A549 (cell line): ENCODE data around the gene PI4KA. TPM values are rescaled to one million over a fixed set of nuclear protein-coding genes. Genes with fewer than 3 reads are reported as not detected.
"Not testable (repeated sequence)": the region's sequence is repeated elsewhere in the genome, so short reads cannot be mapped to it uniquely, and the experiment has no call there.

Source experiments
- ATAC-seq, 2 experiments: fragments of 200-7000 bp in 1 of 2; fragments of >200 bp in 1 of 2; cut with Nextera tagmentation in 1 of 2; cut with Tn5 transposase in 1 of 2; 3 replicates each; pipeline versions ENCODE4 v1.8.0 to v1.9.1; 2018 to 2020; ENCODE audit warnings: mild to moderate bottlenecking in 1 of 2, moderate library complexity in 1 of 2
- CTCF ChIA-PET: fragments of 300-600 bp; sonication (Branson Sonifier 250); formaldehyde crosslinking; extraction: SDS; loops from one replicate; lab custom pipeline; 2021; ENCODE audit warnings: antibody characterized with exemption, inconsistent platforms; lab: Yijun Ruan, JAX
- POLR2A ChIA-PET: fragments of 350-600 bp; formaldehyde crosslinking; extraction: SDS; loops from one replicate; lab custom pipeline; 2021; ENCODE audit warnings: antibody characterized with exemption, inconsistent platforms; lab: Yijun Ruan, JAX
- DNase-seq, 2 experiments: peaks; one replicate each; pipeline versions ENCODE4 v3.0.0 to v3.0.0-alpha.2; 2011 to 2016; ENCODE audit warnings: low read depth in 1 of 2, low spot score in 1 of 2
- FAIRE-seq: peaks from 2 replicates; lab custom pipeline; 2011; peaks lifted over from hg19 to GRCh38; lab: Jason Lieb, UNC
- H3K27ac ChIP-seq, 2 experiments: fragments of >200 bp; sonication (Bioruptor Twin); formaldehyde crosslinking; 3 replicates each; pipeline ENCODE4 v1.5.1; 2016 to 2017
- H3K4me1 ChIP-seq: fragments of >200 bp; sonication (Bioruptor Twin); formaldehyde crosslinking; 3 replicates; pipeline ENCODE4 v1.6.1; 2016
- H3K4me2 ChIP-seq: fragments of >200 bp; sonication (Bioruptor Twin); formaldehyde crosslinking; 3 replicates; pipeline ENCODE4 v1.6.1; 2016
- H3K4me3 ChIP-seq: fragments of >200 bp; sonication (Bioruptor Twin); formaldehyde crosslinking; 3 replicates; pipeline ENCODE4 v1.5.1; 2016
- H3K9me3 ChIP-seq: fragments of >200 bp; sonication (Bioruptor Twin); formaldehyde crosslinking; 3 replicates; pipeline ENCODE4 v1.6.1; 2016
- CBX8 ChIP-seq: fragments of 200-600 bp; sonication (generic); IDR thresholded peaks from 2 replicates; pipeline ENCODE4 v1.6.1; 2016
- ESRRA ChIP-seq: fragments of 150-350 bp; IDR thresholded peaks from 2 replicates; pipeline ENCODE4 v1.6.1; 2014; ENCODE audit warnings: mild to moderate bottlenecking, low read length, borderline replicate concordance
- HDAC2 ChIP-seq: fragments of 200-600 bp; sonication (generic); IDR thresholded peaks from 2 replicates; pipeline ENCODE4 v1.6.1; 2016
- HES2 ChIP-seq: fragments of >200 bp; sonication (Bioruptor Twin); formaldehyde crosslinking; IDR thresholded peaks from 2 replicates; pipeline ENCODE4 v1.6.1; 2016
- ZC3H11A ChIP-seq: fragments of 450-650 bp; IDR thresholded peaks from 2 replicates; pipeline ENCODE4 v1.6.1; 2014; ENCODE audit warnings: antibody characterized with exemption, mild to moderate bottlenecking
- ZNF302 ChIP-seq: fragments of 250-450 bp; sonication (Bioruptor Pico); IDR thresholded peaks from 2 replicates; pipeline ENCODE4 v1.9.0; 2021; ENCODE audit warnings: inconsistent platforms, mild to moderate bottlenecking, moderate library complexity
- ZSCAN20 ChIP-seq: fragments of 250-450 bp; sonication (Bioruptor Pico); IDR thresholded peaks from 2 replicates; pipeline ENCODE4 v1.8.0; 2022; ENCODE audit warnings: mild to moderate bottlenecking, moderate library complexity
- WGBS: methylation state at CpG from one replicate; pipeline ENCODE4 v1.1.6; 2017; ENCODE audit errors: missing lambda C conversion rate; 5-methylcytosine and 5-hydroxymethylcytosine counted together
- polyA plus RNA-seq, 4 experiments: library from polyadenylated mRNA; depleted of rRNA in 3 of 4; stranded (reverse); fragments of >200 nt; fragmentation: RNase III in 1 of 4; extraction: RNeasy Plus Mini Kit Qiagen cat#74134 plus additional on column Dnase treatment in 1 of 4; gene quantifications; 2 replicates in 3 of 4; 3 replicates in 1 of 4; pipeline ENCODE4 v1.2.3, GENCODE V29; 2011 to 2017

PI4KA gene
- polyA plus RNA-seq, 2 of the 4 experiments (the other 2 are of a cell fraction) = 14.4 to 21.3 TPM

GRCh38 chr22:20692926-20693325, 165.7 kb downstream of the PI4KA start:
- CTCF ChIA-PET = not testable (repeated sequence)

GRCh38 chr22:20690586-20691317, 167.9 kb downstream of the PI4KA start:
- H3K4me2 ChIP-seq, H3K27ac ChIP-seq, H3K4me1 ChIP-seq, H3K9me3 ChIP-seq, ATAC-seq, DNase-seq, H3K4me3 ChIP-seq, POLR2A ChIA-PET, FAIRE-seq: not testable (repeated sequence)
- WGBS = 83% methylated on average over 8 of the region's 15 CpGs
- CTCF ChIA-PET = interaction anchor here (1.5 kb wide), 1 partner anchor 272 kb away, joined by 3 read pairs; no protein-coding TSS in a partner anchor

More at GRCh38 chr22:20692926-20693325, 165.7 kb downstream of the PI4KA start:
- 77% methylated on average over 5 of the region's 7 CpGs for WGBS
- POLR2A ChIA-PET, FAIRE-seq, H3K4me1 ChIP-seq, DNase-seq, H3K4me3 ChIP-seq, H3K4me2 ChIP-seq, H3K27ac ChIP-seq, ATAC-seq, H3K9me3 ChIP-seq: not testable (repeated sequence)

- H3K4me1 ChIP-seq, POLR2A ChIA-PET, H3K4me3 ChIP-seq, FAIRE-seq, ATAC-seq, H3K9me3 ChIP-seq, H3K27ac ChIP-seq, H3K4me2 ChIP-seq, DNase-seq: not testable (repeated sequence)
- WGBS = 91% methylated on average over 29 of the region's 29 CpGs
- CTCF ChIA-PET = interaction anchor here (0.6 kb wide), 1 partner anchor 108 kb away, joined by 3 read pairs; no protein-coding TSS in a partner anchor
These were observed 171.0 kb downstream of the PI4KA start for GRCh38 chr22:20687356-20688172.

- POLR2A ChIA-PET, FAIRE-seq: not testable (repeated sequence)
These were observed 172.8 kb downstream of the PI4KA start for GRCh38 chr22:20685764-20686163.

GRCh38 chr22:20678792-20679435, 179.7 kb downstream of the PI4KA start:
- 33% methylated on average over 6 of the region's 13 CpGs for whole genome bisulfite sequencing
- ATAC-seq, H3K4me3 ChIP-seq, H3K4me2 ChIP-seq, H3K4me1 ChIP-seq, POLR2A ChIA-PET, FAIRE-seq, DNase-seq, H3K27ac ChIP-seq, CTCF ChIA-PET, H3K9me3 ChIP-seq: not testable (repeated sequence)

More at GRCh38 chr22:20685764-20686163, 172.8 kb downstream of the PI4KA start:
- H3K4me2 ChIP-seq, ATAC-seq, H3K4me3 ChIP-seq, H3K27ac ChIP-seq, H3K4me1 ChIP-seq, DNase-seq, CTCF ChIA-PET, H3K9me3 ChIP-seq: not testable (repeated sequence)
- 76% methylated on average over 11 of the region's 11 CpGs for WGBS

GRCh38 chr22:20677684-20678242, 180.8 kb downstream of the PI4KA start:
- Histone ChIP-seq H3K4me1 (no peaks in the 10 kb centered on the region), H3K27ac (no peak overlapping the region), H3K9me3 (no peaks in the 10 kb centered on the region), H3K4me2 (no peak overlapping the region), H3K4me3 (no peak overlapping the region)
- TF ChIP-seq ZNF302 = no peak
- no peak for TF ChIP-seq CBX8
- no peak for TF ChIP-seq HES2
- TF ChIP-seq ZC3H11A = no peak
- TF ChIP-seq ZSCAN20 (CRISPR knock-in tag) = no peak
- no peak for TF ChIP-seq HDAC2
- no peak for TF ChIP-seq ESRRA
- CTCF ChIA-PET = no interaction called here
- no peak for ATAC-seq
- FAIRE-seq = no peak
- WGBS = 41% methylated on average over 2 of the region's 2 CpGs
- DNase-seq = no peak
- POLR2A ChIA-PET = no interaction called here

GRCh38 chr22:20675613-20676012, 183.0 kb downstream of the PI4KA start:
- FAIRE-seq, POLR2A ChIA-PET, H3K27ac ChIP-seq, H3K4me3 ChIP-seq, H3K4me2 ChIP-seq, DNase-seq, CTCF ChIA-PET, H3K9me3 ChIP-seq, H3K4me1 ChIP-seq, ATAC-seq: not testable (repeated sequence)
- 41% methylated on average over 1 of the region's 1 CpG for WGBS
